Loucy (cell line): Measurements from ENCODE around the gene SLC29A2.

Experiments
- H2AFZ ChIP-seq: fragments of 200-600 bp; sonication (generic); 2 replicates; pipeline ENCODE4 v1.6.0; 2016; ENCODE audit warnings: antibody characterized with exemption, mild to moderate bottlenecking, low read length, moderate library complexity
- H3F3A ChIP-seq: fragments of 200-600 bp; 2 replicates; pipeline ENCODE4 v1.6.0; 2016; ENCODE audit warnings: antibody characterized with exemption, low read depth, mild to moderate bottlenecking
- H3K27me3 ChIP-seq: fragments of 200-600 bp; sonication (generic); 2 replicates; pipeline ENCODE4 v1.6.1; 2014; ENCODE audit warnings: low read length, mild to moderate bottlenecking; ENCODE audit not compliant: insufficient read depth, poor library complexity, severe bottlenecking
- H3K36me3 ChIP-seq: fragments of 200-600 bp; sonication (generic); 2 replicates; pipeline ENCODE4 v1.6.1; 2016; ENCODE audit warnings: low read length; ENCODE audit not compliant: insufficient read depth
- H3K4me1 ChIP-seq: fragments of 200-600 bp; sonication (generic); 2 replicates; pipeline ENCODE4 v1.5.1; 2014; ENCODE audit warnings: low read length, mild to moderate bottlenecking; ENCODE audit not compliant: insufficient read depth, poor library complexity, severe bottlenecking
- H3K4me2 ChIP-seq: fragments of 200-600 bp; sonication (generic); 2 replicates; pipeline ENCODE4 v1.6.0; 2014; ENCODE audit warnings: antibody characterized with exemption, low read length, low read depth, mild to moderate bottlenecking; ENCODE audit not compliant: poor library complexity, severe bottlenecking
- H3K4me3 ChIP-seq: fragments of 200-600 bp; sonication (generic); 2 replicates; pipeline ENCODE4 v1.5.1; 2014; ENCODE audit warnings: low read length, mild to moderate bottlenecking, mixed read lengths; ENCODE audit not compliant: poor library complexity, severe bottlenecking
- H3K79me2 ChIP-seq: fragments of 200-600 bp; sonication (generic); 2 replicates; pipeline ENCODE4 v1.6.1; 2014; ENCODE audit warnings: low read length; ENCODE audit not compliant: insufficient read depth
- H3K9ac ChIP-seq: fragments of 200-600 bp; sonication (generic); 2 replicates; pipeline ENCODE4 v1.6.0; 2014; ENCODE audit warnings: mild to moderate bottlenecking, low read depth, low read length, moderate library complexity; ENCODE audit not compliant: poor library complexity, severe bottlenecking
- H3K9me2 ChIP-seq: fragments of 200-600 bp; sonication (generic); replicated peaks from 2 replicates; pipeline ENCODE4 v1.6.1; 2016; ENCODE audit warnings: low read depth, low read length, mixed read lengths
- H3K9me3 ChIP-seq: fragments of 200-600 bp; sonication (generic); 2 replicates; pipeline ENCODE4 v1.6.1; 2014; ENCODE audit warnings: mild to moderate bottlenecking, antibody characterized with exemption, low read length, low read depth; ENCODE audit not compliant: insufficient read depth
- H4K20me1 ChIP-seq: fragments of 200-600 bp; sonication (generic); 2 replicates; pipeline ENCODE4 v1.6.0; 2014; ENCODE audit warnings: antibody characterized with exemption, low read length, mild to moderate bottlenecking; ENCODE audit not compliant: insufficient read depth, poor library complexity, severe bottlenecking
- EZH2phosphoT487 ChIP-seq: fragments of 200-600 bp; IDR thresholded peaks from 2 replicates; pipeline ENCODE4 v1.6.1; 2018; ENCODE audit warnings: antibody characterized with exemption, mild to moderate bottlenecking, moderate library complexity, borderline replicate concordance
- TF ChIP-seq, protein P1 (sequence below): fragments of 200-600 bp; sonication (generic); conservative IDR thresholded peaks from 2 replicates; pipeline ENCODE4 v1.5.1; 2014; ENCODE audit warnings: mild to moderate bottlenecking, antibody characterized with exemption, low read length

The SLC29A2 gene

DNA sequence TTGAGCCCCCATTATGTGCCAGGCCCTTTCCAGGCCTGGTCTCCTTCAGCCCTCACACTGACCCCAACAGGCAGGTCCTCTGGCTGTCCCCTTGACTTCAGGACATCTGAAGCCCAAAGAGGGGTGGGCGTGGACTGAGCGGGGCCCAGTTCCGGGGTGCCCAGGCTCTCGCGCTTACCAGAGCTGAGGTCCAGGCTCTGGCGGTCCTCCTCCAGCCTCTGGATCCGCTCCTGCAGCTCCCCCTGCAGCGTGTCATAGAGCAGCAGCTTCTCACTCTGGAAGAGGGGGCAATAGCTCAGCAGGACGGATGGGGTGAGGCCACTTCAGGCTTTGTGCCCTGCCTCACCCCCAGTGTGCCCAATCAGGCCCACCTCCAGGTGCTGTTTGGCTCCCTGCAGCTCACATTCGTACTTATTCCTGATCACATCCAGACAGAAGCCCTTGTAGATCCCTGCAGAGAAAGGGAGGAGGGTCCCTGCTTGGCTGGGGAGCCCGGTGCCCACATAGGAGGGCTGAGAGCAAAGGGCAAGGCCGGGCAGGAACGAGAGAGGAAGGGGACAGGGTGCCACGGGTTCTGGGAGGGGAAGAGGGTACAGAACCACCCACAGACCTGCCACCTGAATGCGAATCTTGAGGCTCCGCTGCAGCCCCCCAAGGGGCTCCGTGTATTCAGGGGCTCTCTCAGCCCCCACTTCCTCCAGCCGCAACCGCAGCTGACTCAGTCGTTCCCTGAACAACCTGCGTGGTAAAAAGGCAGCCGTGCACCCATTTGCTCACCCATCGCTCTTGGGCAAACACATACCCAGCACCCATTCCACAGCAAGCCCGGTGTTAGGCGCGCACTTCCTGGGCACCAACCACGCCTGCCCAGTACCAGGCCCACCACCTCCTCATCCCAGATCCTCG is 30.7 kb downstream of the SLC29A2 start:
- H3K4me1 ChIP-seq: peaks cover 25% of the 10 kb centered on the region
- no peak overlapping the region for H2AFZ ChIP-seq
- H3F3A ChIP-seq: no peaks in the 10 kb centered on the region
- no peaks in the 10 kb centered on the region for H3K9me3 ChIP-seq
- H3K4me3 ChIP-seq: no peak overlapping the region
- no peak overlapping the region for H3K4me2 ChIP-seq
- H3K27me3 ChIP-seq: no peaks in the 10 kb centered on the region
- no peaks in the 10 kb centered on the region for H3K9me2 ChIP-seq
- H3K9ac ChIP-seq: no peak overlapping the region
- peaks cover 7% of the 10 kb centered on the region for H4K20me1 ChIP-seq
- peaks cover 22% of the 10 kb centered on the region for H3K79me2 ChIP-seq
- no peak for TF ChIP-seq EZH2phosphoT487
- TF ChIP-seq, protein P1, sequence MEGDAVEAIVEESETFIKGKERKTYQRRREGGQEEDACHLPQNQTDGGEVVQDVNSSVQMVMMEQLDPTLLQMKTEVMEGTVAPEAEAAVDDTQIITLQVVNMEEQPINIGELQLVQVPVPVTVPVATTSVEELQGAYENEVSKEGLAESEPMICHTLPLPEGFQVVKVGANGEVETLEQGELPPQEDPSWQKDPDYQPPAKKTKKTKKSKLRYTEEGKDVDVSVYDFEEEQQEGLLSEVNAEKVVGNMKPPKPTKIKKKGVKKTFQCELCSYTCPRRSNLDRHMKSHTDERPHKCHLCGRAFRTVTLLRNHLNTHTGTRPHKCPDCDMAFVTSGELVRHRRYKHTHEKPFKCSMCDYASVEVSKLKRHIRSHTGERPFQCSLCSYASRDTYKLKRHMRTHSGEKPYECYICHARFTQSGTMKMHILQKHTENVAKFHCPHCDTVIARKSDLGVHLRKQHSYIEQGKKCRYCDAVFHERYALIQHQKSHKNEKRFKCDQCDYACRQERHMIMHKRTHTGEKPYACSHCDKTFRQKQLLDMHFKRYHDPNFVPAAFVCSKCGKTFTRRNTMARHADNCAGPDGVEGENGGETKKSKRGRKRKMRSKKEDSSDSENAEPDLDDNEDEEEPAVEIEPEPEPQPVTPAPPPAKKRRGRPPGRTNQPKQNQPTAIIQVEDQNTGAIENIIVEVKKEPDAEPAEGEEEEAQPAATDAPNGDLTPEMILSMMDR: no peak
- H3K36me3 ChIP-seq: peaks cover 15% of the 10 kb centered on the region; the same call in 1 of the 2 replicates

DNA sequence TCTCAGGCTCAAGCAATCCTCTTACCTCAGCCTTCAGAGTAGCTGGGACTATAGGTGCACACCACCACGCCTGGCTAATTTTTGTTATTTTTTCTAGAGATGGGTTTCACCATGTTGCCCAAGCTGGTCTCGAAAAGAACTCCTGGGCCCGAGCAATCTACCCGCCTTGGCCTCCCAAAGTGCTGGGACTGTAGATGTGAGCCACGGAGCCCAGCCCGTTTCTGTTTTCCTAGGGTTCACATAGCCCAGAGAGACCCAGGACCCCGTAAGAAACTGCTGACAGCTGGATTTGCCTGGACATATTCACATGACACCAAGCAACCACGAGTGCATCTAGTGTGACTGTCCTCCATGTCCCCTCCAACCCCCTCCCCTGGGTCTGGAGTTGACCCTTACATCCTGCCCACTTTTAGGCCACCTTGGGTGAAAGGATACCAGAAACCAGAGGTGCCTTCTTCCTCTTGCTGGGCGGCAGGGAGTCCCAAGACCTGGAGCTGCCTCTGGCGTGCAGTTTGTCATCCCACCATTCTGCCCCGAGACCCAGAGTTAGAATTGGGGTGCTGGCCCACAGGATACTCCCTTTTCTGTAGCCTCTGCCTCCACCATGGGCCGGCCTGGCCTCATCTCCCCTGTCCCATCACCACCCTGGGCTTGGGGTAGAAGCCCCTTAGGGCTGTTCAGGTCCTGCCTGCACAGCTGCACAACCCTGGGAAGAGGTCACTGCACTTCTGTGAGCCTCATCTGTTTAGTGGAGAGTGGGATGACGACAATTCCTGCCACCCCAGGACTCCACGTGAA is 31.7 kb downstream of the SLC29A2 start:
- H3K79me2 ChIP-seq: peaks cover 22% of the 10 kb centered on the region
- H3K27me3 ChIP-seq: no peaks in the 10 kb centered on the region
- no peaks in the 10 kb centered on the region for H3K9me2 ChIP-seq
- TF ChIP-seq, protein P1: no peak
- no peak for TF ChIP-seq EZH2phosphoT487
- H2AFZ ChIP-seq: no peak overlapping the region
- H4K20me1 ChIP-seq: peaks cover 7% of the 10 kb centered on the region
- no peaks in the 10 kb centered on the region for H3F3A ChIP-seq
- H3K9ac ChIP-seq: no peak overlapping the region
- peaks cover 15% of the 10 kb centered on the region; the same call in 1 of the 2 replicates for H3K36me3 ChIP-seq
- H3K4me1 ChIP-seq: peaks cover 17% of the 10 kb centered on the region
- no peaks in the 10 kb centered on the region for H3K9me3 ChIP-seq
- no peak overlapping the region for H3K4me2 ChIP-seq
- no peak overlapping the region for H3K4me3 ChIP-seq

DNA sequence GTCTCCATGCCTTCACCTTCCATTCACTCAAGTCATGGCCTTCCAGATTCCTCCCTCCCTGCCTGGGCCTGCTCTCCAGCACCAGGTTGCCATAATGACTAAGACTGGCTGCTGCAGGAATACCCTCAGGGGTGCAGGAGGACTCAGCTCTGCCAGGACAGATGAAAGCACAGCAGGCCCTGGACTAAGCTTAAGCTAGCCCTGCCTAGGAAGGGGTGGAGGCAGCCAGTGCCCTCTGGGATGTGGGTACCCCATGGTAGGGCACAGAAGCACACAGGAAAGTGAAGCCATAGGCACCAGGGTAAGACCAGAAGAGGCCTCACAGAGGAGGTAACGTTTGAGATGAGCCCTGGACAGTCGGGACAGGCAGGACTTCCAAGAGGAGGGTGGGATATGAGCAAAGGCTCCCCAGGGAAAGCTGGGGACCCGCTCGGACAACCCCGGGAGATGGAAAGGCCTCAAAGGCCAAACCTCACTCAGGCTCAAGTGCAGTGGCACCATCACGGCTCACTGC is 32.3 kb downstream of the SLC29A2 start:
- H3K9me2 ChIP-seq: no peaks in the 10 kb centered on the region
- H3K9me3 ChIP-seq: no peaks in the 10 kb centered on the region
- TF ChIP-seq, protein P1: no peak
- no peak for TF ChIP-seq EZH2phosphoT487
- peaks cover 1% of the 10 kb centered on the region for H4K20me1 ChIP-seq
- H3K4me3 ChIP-seq: no peak overlapping the region
- H3K36me3 ChIP-seq: peaks cover 15% of the 10 kb centered on the region; the same call in 1 of the 2 replicates
- H3F3A ChIP-seq: no peaks in the 10 kb centered on the region
- H2AFZ ChIP-seq: no peak overlapping the region
- no peak overlapping the region for H3K4me2 ChIP-seq
- H3K9ac ChIP-seq: no peak overlapping the region
- no peaks in the 10 kb centered on the region for H3K27me3 ChIP-seq
- H3K4me1 ChIP-seq: peaks cover 13% of the 10 kb centered on the region
- peaks cover 15% of the 10 kb centered on the region for H3K79me2 ChIP-seq
